Vagina (tissue), 2 donors: ENCODE results near the gene CHMP3.

Experiments
- CTCF ChIP-seq, 3 experiments: fragments of 450-650 bp in 2 of 3; fragments of 200-600 bp in 1 of 3; sonication (generic) in 1 of 3; IDR thresholded peaks; one replicate each; pipeline ENCODE4 v1.5.1; 2017 to 2019; ENCODE audit warnings: antibody characterized with exemption in 3 of 3, mild to moderate bottlenecking in 2 of 3, moderate library complexity in 2 of 3
- POLR2AphosphoS5 ChIP-seq, 2 donors: sonication (generic); formaldehyde crosslinking; IDR thresholded peaks; one replicate each; pipeline ENCODE4 v1.9.0; 2017; ENCODE audit warnings: antibody characterized with exemption in 2 of 2, mild to moderate bottlenecking in 2 of 2, low read depth in 1 of 2; ENCODE audit not compliant: insufficient read depth in 1 of 2

GRCh38 chr2:86592547-86593230 is 29.4 kb upstream of the CHMP3 start:
- TF ChIP-seq CTCF (IDR thresholded peaks at IDR 0.05) = no peak
- no peak for TF ChIP-seq POLR2AphosphoS5 (IDR thresholded peaks at IDR 0.05; ENCODE audit: insufficient read depth in 1 of 2, low read depth in 1 of 2)
